Measurements from ENCODE around the gene PRMT3.

Gene PRMT3

DNA sequence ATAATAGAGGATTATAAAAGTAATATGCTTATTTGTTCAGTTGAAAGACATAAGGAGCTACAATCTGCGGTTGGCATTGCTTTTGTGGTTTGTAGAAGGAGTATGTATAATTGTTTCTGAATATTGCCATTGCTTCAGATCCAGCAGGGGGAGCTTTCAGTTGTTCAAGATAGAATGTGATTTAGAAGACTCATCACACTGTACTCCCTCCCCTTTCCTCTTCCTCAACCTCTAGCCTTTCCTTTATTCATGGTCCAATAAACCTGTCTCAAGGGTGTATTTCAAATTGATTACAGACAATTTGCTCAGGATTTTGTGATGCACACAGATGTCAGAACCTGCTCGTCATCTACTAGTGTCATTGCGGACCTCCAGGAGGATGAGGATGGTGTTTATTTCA is 9.8 kb downstream of the PRMT3 start:
- DNase-seq (ENCODE audit: low spot score), result no peak
- H3K9ac ChIP-seq (ENCODE audit: low read depth, low read length, poor library complexity), result no peak overlapping the region
- H3K4me1 ChIP-seq (ENCODE audit: control insufficient read depth in 2 of 2, insufficient read depth in 1 of 2, low read depth in 1 of 2, low read length in 2 of 2), result no peaks in the 10 kb centered on the region
- no peak overlapping the region for H4K91ac ChIP-seq (ENCODE audit: low read depth, low read length, poor library complexity)
- H3K14ac ChIP-seq (ENCODE audit: low read length), result no peak overlapping the region
- H2BK15ac ChIP-seq (ENCODE audit: low read length), result no peak overlapping the region
- H4K8ac ChIP-seq (ENCODE audit: low read depth, low read length), result no peak overlapping the region
- WGBS, 2 donors (ENCODE audit: extremely low coverage in 2 of 2, insufficient read length in 2 of 2, insufficient replicate concordance in 1 of 2), result no CpG with 5 or more reads among the region's 3 CpGs
- no peak overlapping the region for H3K18ac ChIP-seq (ENCODE audit: low read length)
- no peak overlapping the region for H2AK5ac ChIP-seq (ENCODE audit: low read depth, low read length)
- H2BK5ac ChIP-seq (ENCODE audit: low read length), result no peak overlapping the region
- H3K27ac ChIP-seq (replicated peaks; ENCODE audit: low read length), result no peak overlapping the region
- no peaks in the 10 kb centered on the region for H3K79me1 ChIP-seq (ENCODE audit: low read depth, low read length)
- no peak overlapping the region for H3K23ac ChIP-seq (ENCODE audit: low read depth, low read length, poor library complexity)
- no peak overlapping the region for H3K4ac ChIP-seq (ENCODE audit: low read length)
- H3K4me2 ChIP-seq (ENCODE audit: insufficient read depth, low read length, poor library complexity, severe bottlenecking), result no peak overlapping the region
- no peak overlapping the region for H2AFZ ChIP-seq (ENCODE audit: low read length)
- no peaks in the 10 kb centered on the region for H3K9me3 ChIP-seq (replicated peaks in 1 of 2; ENCODE audit: control insufficient read depth in 2 of 2, insufficient read depth in 1 of 2, low read depth in 1 of 2, low read length in 2 of 2)
- H3K36me3 ChIP-seq (replicated peaks in 1 of 2; ENCODE audit: control insufficient read depth in 2 of 2, insufficient read depth in 2 of 2, low read length in 2 of 2), result peaks cover 2 to 73% of the 10 kb centered on the region in 2 donors
- no peak overlapping the region for H2BK120ac ChIP-seq (ENCODE audit: low read depth, low read length)
- no peak overlapping the region for H2BK12ac ChIP-seq (ENCODE audit: low read length)
- no peak overlapping the region for H3K4me3 ChIP-seq (ENCODE audit: low read length in 2 of 2)
- H3K27me3 ChIP-seq (ENCODE audit: control insufficient read depth in 3 of 3, insufficient read depth in 3 of 3, low read depth in 1 of 3, low read length in 3 of 3), result no peaks in the 10 kb centered on the region

- no peaks in the 10 kb centered on the region for H3K79me1 ChIP-seq (ENCODE audit: low read depth, low read length)
- H2BK120ac ChIP-seq (ENCODE audit: low read depth, low read length), result no peak overlapping the region
- H3K4me1 ChIP-seq (ENCODE audit: control insufficient read depth in 2 of 2, insufficient read depth in 1 of 2, low read depth in 1 of 2, low read length in 2 of 2), result no peaks in the 10 kb centered on the region
- peaks cover 2 to 74% of the 10 kb centered on the region in 2 donors for H3K36me3 ChIP-seq (replicated peaks in 1 of 2; ENCODE audit: control insufficient read depth in 2 of 2, insufficient read depth in 2 of 2, low read length in 2 of 2)
- H4K91ac ChIP-seq (ENCODE audit: low read depth, low read length, poor library complexity), result no peak overlapping the region
- no peak overlapping the region for H3K27ac ChIP-seq (replicated peaks; ENCODE audit: low read length)
- no peak overlapping the region for H3K14ac ChIP-seq (ENCODE audit: low read length)
- no peak overlapping the region for H3K4me3 ChIP-seq (ENCODE audit: low read length in 2 of 2)
- no peak for DNase-seq (ENCODE audit: low spot score)
- no peak overlapping the region for H3K9ac ChIP-seq (ENCODE audit: low read depth, low read length, poor library complexity)
- H3K23ac ChIP-seq (ENCODE audit: low read depth, low read length, poor library complexity), result no peak overlapping the region
- H3K4me2 ChIP-seq (ENCODE audit: insufficient read depth, low read length, poor library complexity, severe bottlenecking), result no peak overlapping the region
- no peaks in the 10 kb centered on the region for H3K27me3 ChIP-seq (ENCODE audit: control insufficient read depth in 3 of 3, insufficient read depth in 3 of 3, low read depth in 1 of 3, low read length in 3 of 3)
- H3K18ac ChIP-seq (ENCODE audit: low read length), result no peak overlapping the region
- H2AK5ac ChIP-seq (ENCODE audit: low read depth, low read length), result no peak overlapping the region
- WGBS, 2 donors (ENCODE audit: extremely low coverage in 2 of 2, insufficient read length in 2 of 2, insufficient replicate concordance in 1 of 2), result no CpG with 5 or more reads among the region's 2 CpGs
- H3K4ac ChIP-seq (ENCODE audit: low read length), result no peak overlapping the region
- no peak overlapping the region for H2BK15ac ChIP-seq (ENCODE audit: low read length)
- H2BK5ac ChIP-seq (ENCODE audit: low read length), result no peak overlapping the region
- no peaks in the 10 kb centered on the region for H3K9me3 ChIP-seq (replicated peaks in 1 of 2; ENCODE audit: control insufficient read depth in 2 of 2, insufficient read depth in 1 of 2, low read depth in 1 of 2, low read length in 2 of 2)
- no peak overlapping the region for H4K8ac ChIP-seq (ENCODE audit: low read depth, low read length)
- no peak overlapping the region for H2AFZ ChIP-seq (ENCODE audit: low read length)
- H2BK12ac ChIP-seq (ENCODE audit: low read length), result no peak overlapping the region
These were observed 12.0 kb downstream of the PRMT3 start for GRCh38 chr11:20399498-20399897.

DNA sequence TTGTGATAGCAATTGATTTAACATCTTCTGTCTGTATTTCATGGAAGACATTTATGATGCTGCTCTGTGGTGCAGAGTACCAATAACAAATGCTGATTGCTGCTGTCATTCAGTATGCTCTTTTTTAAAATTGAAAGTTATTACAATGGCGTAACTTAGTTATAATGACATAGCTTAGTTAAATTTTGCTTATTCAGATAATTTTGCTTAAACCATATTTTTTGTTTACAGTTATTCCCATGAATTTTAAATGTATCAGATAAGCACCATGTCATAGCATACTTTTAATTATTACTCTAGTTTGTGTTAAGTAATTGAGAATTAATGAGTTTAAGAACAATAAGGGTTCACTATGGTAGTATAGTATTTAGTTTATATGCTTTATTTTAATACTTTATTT is 15.5 kb downstream of the PRMT3 start:
- H3K79me1 ChIP-seq (ENCODE audit: low read depth, low read length), result no peaks in the 10 kb centered on the region
- no peak overlapping the region for H2BK5ac ChIP-seq (ENCODE audit: low read length)
- no peaks in the 10 kb centered on the region for H3K27me3 ChIP-seq (ENCODE audit: control insufficient read depth in 3 of 3, insufficient read depth in 3 of 3, low read depth in 1 of 3, low read length in 3 of 3)
- H3K9me3 ChIP-seq (replicated peaks in 1 of 2; ENCODE audit: control insufficient read depth in 2 of 2, insufficient read depth in 1 of 2, low read depth in 1 of 2, low read length in 2 of 2), result no peaks in the 10 kb centered on the region
- WGBS, 2 donors (ENCODE audit: extremely low coverage in 2 of 2, insufficient read length in 2 of 2, insufficient replicate concordance in 1 of 2), result no CpG with 5 or more reads among the region's 1 CpG
- no peak overlapping the region for H2BK12ac ChIP-seq (ENCODE audit: low read length)
- no peak overlapping the region for H3K9ac ChIP-seq (ENCODE audit: low read depth, low read length, poor library complexity)
- H4K8ac ChIP-seq (ENCODE audit: low read depth, low read length), result no peak overlapping the region
- no peak overlapping the region for H3K4ac ChIP-seq (ENCODE audit: low read length)
- no peak overlapping the region for H3K18ac ChIP-seq (ENCODE audit: low read length)
- no peak overlapping the region for H4K91ac ChIP-seq (ENCODE audit: low read depth, low read length, poor library complexity)
- no peaks in the 10 kb centered on the region for H3K4me1 ChIP-seq (ENCODE audit: control insufficient read depth in 2 of 2, insufficient read depth in 1 of 2, low read depth in 1 of 2, low read length in 2 of 2)
- H3K14ac ChIP-seq (ENCODE audit: low read length), result no peak overlapping the region
- no peak overlapping the region for H2BK15ac ChIP-seq (ENCODE audit: low read length)
- no peak overlapping the region for H2BK120ac ChIP-seq (ENCODE audit: low read depth, low read length)
- peaks cover 2 to 76% of the 10 kb centered on the region in 2 donors for H3K36me3 ChIP-seq (replicated peaks in 1 of 2; ENCODE audit: control insufficient read depth in 2 of 2, insufficient read depth in 2 of 2, low read length in 2 of 2)
- no peak for DNase-seq (ENCODE audit: low spot score)
- H2AK5ac ChIP-seq (ENCODE audit: low read depth, low read length), result no peak overlapping the region
- H2AFZ ChIP-seq (ENCODE audit: low read length), result no peak overlapping the region
- H3K4me2 ChIP-seq (ENCODE audit: insufficient read depth, low read length, poor library complexity, severe bottlenecking), result no peak overlapping the region
- H3K23ac ChIP-seq (ENCODE audit: low read depth, low read length, poor library complexity), result no peak overlapping the region
- H3K4me3 ChIP-seq (ENCODE audit: low read length in 2 of 2), result no peak overlapping the region
- no peak overlapping the region for H3K27ac ChIP-seq (replicated peaks; ENCODE audit: low read length)

DNA sequence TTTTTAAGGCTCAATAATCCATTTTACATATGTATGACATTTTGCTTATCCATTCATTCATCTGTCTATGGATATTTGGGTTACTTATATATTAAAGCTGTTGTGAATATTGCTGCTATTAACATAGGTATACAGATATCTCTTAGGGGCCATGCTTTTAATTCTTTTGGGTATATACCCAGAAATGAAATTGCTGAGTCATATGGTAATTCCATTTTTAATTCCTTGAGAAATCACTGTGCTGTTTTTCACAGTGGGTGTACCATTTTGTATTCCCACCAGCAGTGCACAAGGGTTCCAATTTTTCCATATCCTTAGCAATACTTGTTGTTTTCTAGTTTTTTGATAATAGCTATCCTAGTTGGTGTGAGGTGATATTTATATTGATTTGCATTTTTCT is 19.0 kb downstream of the PRMT3 start:
- Histone ChIP-seq H3K4ac (ENCODE audit: low read length) (no peak overlapping the region), H3K4me2 (ENCODE audit: insufficient read depth, low read length, poor library complexity, severe bottlenecking) (no peak overlapping the region), H2BK5ac (ENCODE audit: low read length) (no peak overlapping the region), H3K4me3 (ENCODE audit: low read length in 2 of 2) (no peak overlapping the region), H3K36me3 (replicated peaks in 1 of 2; ENCODE audit: control insufficient read depth in 2 of 2, insufficient read depth in 2 of 2, low read length in 2 of 2) (peaks cover 2 to 71% of the 10 kb centered on the region in 2 donors), H3K79me1 (ENCODE audit: low read depth, low read length) (no peaks in the 10 kb centered on the region), H3K9ac (ENCODE audit: low read depth, low read length, poor library complexity) (no peak overlapping the region), H2AFZ (ENCODE audit: low read length) (no peak overlapping the region), H3K14ac (ENCODE audit: low read length) (no peak overlapping the region), H3K23ac (ENCODE audit: low read depth, low read length, poor library complexity) (no peak overlapping the region), H3K4me1 (ENCODE audit: control insufficient read depth in 2 of 2, insufficient read depth in 1 of 2, low read depth in 1 of 2, low read length in 2 of 2) (no peaks in the 10 kb centered on the region), H2AK5ac (ENCODE audit: low read depth, low read length) (no peak overlapping the region), H4K8ac (ENCODE audit: low read depth, low read length) (no peak overlapping the region), H2BK12ac (ENCODE audit: low read length) (no peak overlapping the region), H4K91ac (ENCODE audit: low read depth, low read length, poor library complexity) (no peak overlapping the region), H2BK15ac (ENCODE audit: low read length) (no peak overlapping the region), H3K27me3 (ENCODE audit: control insufficient read depth in 3 of 3, insufficient read depth in 3 of 3, low read depth in 1 of 3, low read length in 3 of 3) (no peaks in the 10 kb centered on the region), H3K27ac (replicated peaks; ENCODE audit: low read length) (no peak overlapping the region), H2BK120ac (ENCODE audit: low read depth, low read length) (no peak overlapping the region), H3K9me3 (replicated peaks in 1 of 2; ENCODE audit: control insufficient read depth in 2 of 2, insufficient read depth in 1 of 2, low read depth in 1 of 2, low read length in 2 of 2) (no peaks in the 10 kb centered on the region), H3K18ac (ENCODE audit: low read length) (no peak overlapping the region)
- no peak for DNase-seq (ENCODE audit: low spot score)
